C4-2B (cell line): ENCODE data around the gene TMCC2.

ENCODE experiments used
- H3K27ac ChIP-seq: fragments of 450-650 bp; 2 replicates; pipeline ENCODE4 v1.5.1; 2017
- CTCF ChIP-seq: fragments of 450-650 bp; conservative IDR thresholded peaks from 2 replicates; pipeline ENCODE4 v1.5.1; 2017; ENCODE audit warnings: mild to moderate bottlenecking
- ZFX ChIP-seq: fragments of 450-650 bp; IDR thresholded peaks from 2 replicates; pipeline ENCODE4 v1.6.1; 2017

TMCC2 gene

GRCh38 chr1:205214756-205215155 lies 13.0 kb upstream of the TMCC2 start:
- no peak for TF ChIP-seq CTCF
- no peak overlapping the region for H3K27ac ChIP-seq

- TF ChIP-seq CTCF = no peak
- no peak for TF ChIP-seq ZFX
- H3K27ac ChIP-seq = no peak overlapping the region
These were observed 11.2 kb upstream of the TMCC2 start for GRCh38 chr1:205216588-205216987.

GRCh38 chr1:205217418-205217817 lies 10.3 kb upstream of the TMCC2 start:
- no peak for TF ChIP-seq CTCF
- no peak for TF ChIP-seq ZFX
- no peak overlapping the region for H3K27ac ChIP-seq

- TF ChIP-seq CTCF = no peak
- TF ChIP-seq ZFX = no peak
- no peak overlapping the region for H3K27ac ChIP-seq
These were observed 7.3 kb upstream of the TMCC2 start for GRCh38 chr1:205220421-205220820.

- H3K27ac ChIP-seq = no peak overlapping the region
- TF ChIP-seq ZFX (no peak), CTCF (no peak)
These were observed 3.0 kb upstream of the TMCC2 start for GRCh38 chr1:205224736-205225135.

- no peak overlapping the region for H3K27ac ChIP-seq
- TF ChIP-seq CTCF (no peak), ZFX (no peak)
These were observed 1.6 kb upstream of the TMCC2 start for GRCh38 chr1:205225901-205226765.

- TF ChIP-seq ZFX (no peak), CTCF (no peak)
- H3K27ac ChIP-seq = no peak overlapping the region; the same call in 1 of the 2 replicates
These were observed 720 bp upstream of the TMCC2 start for GRCh38 chr1:205226868-205227583.
